GM12801 (cell line): ENCODE measurements around the gene PA2G4.

ENCODE experiments used
- CTCF ChIP-seq: IDR thresholded peaks from one replicate; pipeline ENCODE4 v1.5.1; 2011; ENCODE audit warnings: control low read depth; ENCODE audit not compliant: insufficient read length; ENCODE audit errors: extremely low read depth

PA2G4 gene

GRCh38 chr12:56153678-56154065 is 49.3 kb downstream of the PA2G4 start:
- TF ChIP-seq CTCF: no peak

DNA sequence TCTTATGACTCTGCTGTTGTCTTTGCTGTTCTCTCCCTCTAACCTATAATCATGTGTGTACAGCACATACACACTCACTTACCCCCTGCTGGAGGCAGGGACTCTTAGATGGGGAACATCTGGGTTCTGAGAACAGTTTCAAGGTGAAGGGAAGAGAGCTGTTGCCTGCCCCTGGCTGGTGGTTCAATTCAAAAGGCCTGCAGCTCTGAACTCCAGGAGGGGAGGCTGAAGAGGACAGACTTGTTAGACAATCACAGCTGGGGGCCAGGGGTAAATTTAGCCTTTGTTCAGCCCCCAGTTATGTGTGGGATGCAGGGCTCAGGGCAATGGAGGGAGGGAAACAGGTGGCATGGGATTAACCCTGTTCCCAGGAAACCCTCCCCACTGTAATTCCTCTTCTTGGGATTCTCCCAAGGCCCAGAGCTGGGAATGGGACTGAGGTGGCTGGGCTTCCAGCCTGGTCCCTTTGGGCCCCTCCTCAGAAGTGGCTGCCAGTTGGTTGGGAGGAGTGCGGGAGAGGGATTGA is 50.0 kb downstream of the PA2G4 start:
- no peak for TF ChIP-seq CTCF

DNA sequence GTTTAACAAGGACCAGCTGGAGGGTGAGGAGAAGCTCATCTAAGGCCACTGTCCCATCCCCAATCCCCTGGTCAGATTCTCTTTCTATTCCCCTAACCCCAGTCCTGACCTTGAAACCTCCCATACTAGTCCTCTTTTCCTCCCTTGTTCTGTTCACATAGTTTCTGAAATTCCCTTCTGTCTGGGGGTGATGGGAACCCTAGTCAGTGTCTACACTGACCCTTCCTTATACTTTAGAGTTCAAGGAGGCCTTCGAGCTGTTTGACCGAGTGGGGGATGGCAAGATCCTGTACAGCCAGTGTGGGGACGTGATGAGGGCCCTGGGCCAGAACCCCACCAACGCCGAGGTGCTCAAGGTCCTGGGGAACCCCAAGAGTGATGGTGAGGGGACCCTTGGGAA is 50.5 kb downstream of the PA2G4 start:
- TF ChIP-seq CTCF: no peak

GRCh38 chr12:56155256-56155845 is 51.0 kb downstream of the PA2G4 start:
- no peak for TF ChIP-seq CTCF

GRCh38 chr12:56157201-56158028 is 53.1 kb downstream of the PA2G4 start:
- TF ChIP-seq CTCF: no peak

DNA sequence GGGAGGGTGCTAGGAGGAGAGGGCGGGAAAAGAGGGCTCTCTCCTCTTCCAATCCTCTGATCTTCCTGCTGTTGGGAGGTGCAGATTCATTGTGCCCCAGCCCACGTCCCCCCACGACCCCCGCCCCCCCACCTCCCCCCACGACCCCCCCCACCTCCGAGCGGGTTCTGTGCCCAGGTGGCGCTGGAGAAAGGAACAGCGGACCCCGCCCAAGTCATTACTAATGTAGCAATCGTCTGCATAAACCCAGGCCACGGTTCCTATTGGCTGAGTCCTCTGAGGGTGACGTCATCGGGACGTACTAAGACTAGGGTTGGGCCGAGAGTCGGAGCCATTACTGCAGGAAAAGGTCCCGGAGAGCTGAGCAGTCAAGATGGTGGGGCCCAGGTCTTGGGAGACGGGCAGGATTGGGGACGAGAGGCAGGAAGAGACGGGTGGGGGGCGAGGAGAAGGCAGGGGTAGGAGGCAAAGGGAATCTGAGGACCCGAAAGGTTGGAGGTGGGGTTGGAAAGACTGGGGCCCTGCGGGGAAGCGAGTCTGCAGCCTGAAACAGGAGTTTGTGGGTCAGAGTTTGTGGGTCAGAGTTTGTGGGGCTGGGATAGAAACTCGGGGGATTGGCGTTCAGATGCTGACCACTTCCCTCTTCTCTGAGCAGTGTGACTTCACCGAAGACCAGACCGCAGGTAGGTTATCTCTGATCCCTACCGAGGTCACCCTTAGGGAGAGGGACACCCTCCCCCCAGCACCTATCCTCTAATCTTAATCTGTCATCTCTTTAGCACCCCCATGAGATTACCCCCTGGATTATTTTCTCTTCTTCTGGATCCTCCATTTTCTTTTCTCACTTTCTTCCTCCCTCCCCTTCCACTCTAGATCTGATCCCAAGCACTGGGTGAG is 53.9 kb downstream of the PA2G4 start, which contains the start of gene MYL6:
MYL6 (plus strand) TSS at position 331 of the 897 bp plus-strand sequence; CDS start at position 374, 43 bp downstream.
- no peak for TF ChIP-seq CTCF
